ENCODE data around the gene C1orf74.

The C1orf74 gene

DNA sequence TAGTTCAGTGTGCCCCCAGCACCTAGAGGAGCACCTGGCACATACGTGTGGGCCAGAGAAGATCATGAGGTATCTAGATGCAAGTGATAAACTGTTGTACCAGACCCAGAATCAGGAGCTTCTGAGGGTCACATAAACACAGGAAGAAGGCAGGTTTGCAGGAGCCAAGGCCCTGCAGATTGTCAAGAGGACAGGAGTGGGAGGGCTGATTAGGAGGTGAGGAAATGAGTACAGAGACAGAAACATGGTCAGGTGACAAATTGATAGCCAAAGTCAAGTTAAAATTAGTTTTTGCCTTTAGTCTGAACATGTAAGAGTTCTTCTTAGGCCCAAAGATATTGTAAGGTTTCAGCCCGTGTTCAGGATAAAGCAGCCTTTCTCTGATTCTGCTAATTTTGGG lies 42.5 kb downstream of the C1orf74 start:
- no peak for DNase-seq

DNA sequence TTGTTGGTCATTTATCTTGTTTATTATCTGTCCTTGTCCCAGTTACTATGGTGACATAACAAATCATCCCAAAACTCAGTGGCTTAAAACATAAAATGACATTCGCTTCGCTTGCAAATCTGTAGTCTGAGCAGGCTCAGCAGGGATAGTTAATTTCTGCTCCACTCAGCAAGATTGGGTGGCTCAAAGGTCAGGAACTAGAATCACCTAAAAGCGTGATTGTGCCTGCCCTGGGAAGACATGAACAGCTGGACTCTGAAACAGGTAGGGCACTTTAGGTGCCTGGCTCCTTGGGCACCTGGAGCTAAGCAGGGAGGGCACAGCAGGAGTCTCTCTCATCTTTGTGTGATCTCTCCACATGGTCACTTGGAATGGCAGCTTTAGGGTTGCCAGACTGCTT lies 43.2 kb downstream of the C1orf74 start:
- DNase-seq = no peak

DNA sequence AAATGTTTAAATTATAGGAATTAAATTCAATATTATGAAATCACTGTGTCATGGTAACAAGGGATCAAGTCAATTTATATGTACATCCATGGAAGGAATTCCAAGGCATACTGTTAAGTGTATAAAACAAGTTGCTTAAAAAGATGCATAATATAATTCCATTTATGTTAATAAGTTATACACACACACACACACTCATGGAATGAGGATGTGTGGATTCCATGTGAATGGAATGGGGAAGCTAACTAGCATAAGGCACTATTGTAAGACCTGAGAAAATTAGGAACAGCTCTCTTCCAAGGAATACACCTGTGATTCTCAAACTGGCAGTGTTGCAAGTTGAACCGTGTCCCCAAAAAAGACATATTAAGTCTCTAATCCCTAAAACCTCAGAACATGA lies 46.1 kb downstream of the C1orf74 start:
- no peak for DNase-seq

DNA sequence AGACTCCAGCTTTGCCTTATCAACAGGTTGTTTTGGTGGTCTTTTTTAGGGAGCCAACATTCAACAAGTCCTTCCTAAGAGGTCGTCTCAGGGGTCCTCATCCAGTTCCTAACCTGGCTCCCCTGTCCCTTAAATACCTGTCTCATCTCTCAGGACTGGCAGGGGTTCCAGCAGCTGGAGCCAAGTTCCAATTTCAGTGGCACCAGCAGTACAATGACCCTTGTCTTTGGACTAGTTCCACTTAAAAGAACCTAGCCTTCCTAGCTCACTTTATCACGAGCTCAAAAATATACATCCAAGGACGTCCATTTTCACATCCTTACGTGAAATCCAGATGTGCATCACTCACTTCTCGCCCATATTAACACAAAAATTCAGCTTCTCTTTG lies 47.2 kb downstream of the C1orf74 start:
- DNase-seq = no peak

DNA sequence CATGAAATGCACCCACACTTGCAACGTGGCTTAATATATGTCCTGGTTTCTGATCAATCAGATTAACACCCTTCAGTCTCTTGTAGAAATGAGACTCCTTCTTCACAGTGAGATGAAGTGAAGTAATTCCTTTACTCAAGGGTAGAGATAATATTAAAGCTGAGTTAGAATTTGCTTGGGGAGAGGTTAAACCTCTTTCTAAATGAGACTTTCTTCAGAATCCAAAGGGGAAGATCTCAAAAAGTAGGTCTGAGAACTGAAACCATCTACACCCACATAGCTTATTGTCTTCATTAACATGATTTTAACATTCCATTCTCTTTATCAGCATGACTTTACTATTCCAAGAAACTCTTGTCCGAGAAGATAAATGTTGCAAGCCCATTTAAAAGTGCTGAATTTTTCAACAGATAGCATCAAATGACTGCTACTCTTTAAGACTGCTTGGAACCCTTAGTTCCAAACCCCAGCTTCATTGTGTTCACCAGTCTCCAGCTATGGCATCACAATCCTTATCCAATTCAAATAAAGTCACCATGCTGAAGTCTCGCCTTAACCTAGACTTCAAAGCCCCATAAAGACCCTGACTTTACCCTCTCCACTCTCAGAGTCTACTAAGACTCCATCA lies 47.8 kb downstream of the C1orf74 start:
- no peak for DNase-seq

DNA sequence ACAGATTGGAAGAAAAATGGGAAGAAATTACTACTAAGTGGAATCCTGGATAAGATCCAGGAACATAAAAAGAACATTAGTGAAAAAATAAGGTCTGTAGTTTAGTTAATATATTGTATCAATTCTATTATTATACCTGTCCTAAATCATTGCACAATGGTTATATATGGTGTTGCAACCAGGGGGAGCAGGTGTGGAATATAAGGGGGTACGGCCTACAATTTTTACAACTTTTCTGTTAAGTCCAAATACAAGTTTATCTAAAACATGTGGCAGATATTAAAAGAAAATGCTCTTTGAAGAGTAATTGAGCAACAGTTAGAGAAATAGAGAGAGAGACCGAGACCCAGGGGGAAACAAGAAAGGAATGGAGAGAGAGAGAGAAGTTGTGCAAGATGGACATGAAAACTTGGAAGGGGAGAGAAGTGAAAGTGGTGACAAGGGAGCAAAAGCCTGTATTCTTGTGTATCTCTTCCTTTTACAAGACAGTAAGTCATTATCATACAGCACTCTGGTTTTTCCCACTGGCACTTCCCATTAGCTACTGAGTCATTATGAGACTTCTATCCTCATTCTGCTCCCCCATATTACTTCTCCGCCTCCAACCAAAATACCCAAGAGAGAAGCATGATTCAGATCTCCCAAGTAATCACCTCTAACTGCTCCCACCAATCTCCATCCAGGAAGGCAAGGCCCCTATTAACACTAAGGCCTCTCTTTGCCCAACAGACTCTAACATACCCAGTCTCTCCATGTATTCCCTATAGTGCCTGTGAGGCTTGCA lies 50.8 kb downstream of the C1orf74 start:
- DNase-seq = peak; percentile 9

DNA sequence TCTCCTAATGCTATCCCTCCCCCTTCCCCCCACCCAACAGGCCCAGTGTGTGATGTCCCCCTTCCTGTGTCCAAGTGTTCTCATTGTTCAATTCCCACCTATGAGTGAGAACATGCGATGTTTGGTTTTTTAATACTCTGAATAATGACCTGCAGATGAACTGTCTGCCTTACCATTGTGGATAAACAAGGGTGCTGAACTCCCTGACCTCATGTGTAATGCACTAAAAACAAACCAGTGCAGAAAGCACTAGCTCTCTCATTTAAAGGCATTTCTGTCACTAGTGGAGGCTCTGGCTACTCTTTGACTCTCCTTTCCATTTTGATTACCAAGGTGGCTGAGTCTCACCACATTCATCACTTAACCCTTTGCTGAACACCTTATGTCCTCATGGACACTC lies 51.6 kb downstream of the C1orf74 start:
- DNase-seq = no peak

DNA sequence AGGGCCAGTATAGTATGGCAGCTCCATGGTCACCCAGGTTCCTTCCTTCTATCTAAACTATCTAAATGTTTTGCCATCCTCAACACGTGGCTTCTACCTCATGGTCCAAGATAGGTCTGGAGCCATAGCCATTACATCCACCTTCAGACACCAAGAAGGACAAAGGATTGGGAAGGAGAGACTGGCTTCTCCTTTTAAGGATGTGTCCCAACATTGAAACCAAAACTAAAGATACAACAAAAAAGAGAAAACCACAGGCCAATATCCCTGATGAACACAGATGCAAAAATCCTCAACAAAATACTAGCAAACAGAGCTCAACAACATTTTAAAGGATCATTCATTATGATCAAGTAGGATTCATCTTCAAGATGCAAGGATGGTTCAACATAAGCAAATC lies 54.9 kb downstream of the C1orf74 start:
- DNase-seq = no peak

All from fibroblast of skin of scalp (primary cell).